Natural killer cell (primary cell): ENCODE measurements around the gene RENBP. TPM values are rescaled to one million over a fixed set of nuclear protein-coding genes. Genes with fewer than 3 reads are reported as not detected.

Experiments used
- ATAC-seq, 3 donors: fragments of 150-1000 bp in 2 of 3; fragments of 200-7000 bp in 1 of 3; cut with Tn5 transposase; 1 replicate in 1 of 3; 2 replicates in 2 of 3; pipeline ENCODE4 v1.10.0; 2021; ENCODE audit warnings: mild to moderate bottlenecking in 2 of 3, moderate library complexity in 2 of 3
- DNase-seq, 2 donors: peaks; one replicate each; pipeline versions ENCODE4 v3.0.0 to v3.0.0-alpha.2; 2013 to 2021; ENCODE audit warnings: mixed read lengths in 1 of 2
- H3K27ac ChIP-seq: one replicate; pipeline ENCODE4 v1.5.1; 2013; ENCODE audit warnings: mild to moderate bottlenecking, low read length
- H3K27me3 ChIP-seq: one replicate; pipeline ENCODE4 v1.6.1; 2013; ENCODE audit warnings: low read length; ENCODE audit not compliant: control insufficient read depth, insufficient read depth
- H3K36me3 ChIP-seq: one replicate; pipeline ENCODE4 v1.6.1; 2013; ENCODE audit warnings: low read length; ENCODE audit not compliant: control insufficient read depth, insufficient read depth
- H3K4me1 ChIP-seq: one replicate; pipeline ENCODE4 v1.6.1; 2013; ENCODE audit warnings: low read length; ENCODE audit not compliant: control insufficient read depth, insufficient read depth
- H3K4me3 ChIP-seq: one replicate; pipeline ENCODE4 v1.5.1; 2013; ENCODE audit warnings: low read length
- H3K9me3 ChIP-seq: one replicate; pipeline ENCODE4 v1.6.1; 2013; ENCODE audit warnings: low read length; ENCODE audit not compliant: control insufficient read depth, insufficient read depth
- H3K27ac Mint-ChIP-seq, 2 donors: one replicate each; pipeline ENCODE4 v1.8.0; 2022; ENCODE audit warnings: mild to moderate bottlenecking in 2 of 2, mixed read lengths in 2 of 2, moderate library complexity in 1 of 2
- H3K27me3 Mint-ChIP-seq, 2 donors: one replicate each; pipeline ENCODE4 v1.8.0; 2022; ENCODE audit warnings: low read depth in 2 of 2, mixed read lengths in 2 of 2
- H3K36me3 Mint-ChIP-seq: one replicate; pipeline ENCODE4 v1.8.0; 2022; ENCODE audit warnings: mixed read lengths
- H3K4me1 Mint-ChIP-seq, 2 donors: one replicate each; pipeline ENCODE4 v1.8.0; 2022; ENCODE audit warnings: mixed read lengths in 2 of 2
- H3K4me3 Mint-ChIP-seq: one replicate; pipeline ENCODE4 v1.8.0; 2022; ENCODE audit warnings: mild to moderate bottlenecking, moderate library complexity, mixed read lengths
- H3K9me3 Mint-ChIP-seq, 2 donors: one replicate each; pipeline ENCODE4 v1.8.0; 2022; ENCODE audit warnings: mixed read lengths in 2 of 2
- CTCF ChIP-seq: fragments of 200-600 bp; IDR thresholded peaks from one replicate; pipeline ENCODE4 v1.8.0; 2022; ENCODE audit warnings: antibody characterized with exemption
- WGBS: methylation state at CpG from one replicate; pipeline ENCODE4 v1.1.7; 2013; ENCODE audit warnings: missing lambda C conversion rate; ENCODE audit not compliant: insufficient coverage; 5-methylcytosine and 5-hydroxymethylcytosine counted together
- intact Hi-C: fragments of 100-400 bp; cut with micrococcal nuclease; formaldehyde crosslinking; loops from one replicate; pipeline ENCODE4 v1.14.2; 2022
- total RNA-seq, 4 donors: library from RNA; stranded (reverse); fragments of 120-200 nt in 1 of 4; gene quantifications; one replicate each; pipeline versions ENCODE4 v1.2.3 to v1.2.4, GENCODE V29; 2013 to 2022

The RENBP gene
- total RNA-seq, 3 donors from 2014 or later (not counting 1 experiment from before 2014, with no cell fraction given), result 14.3 to 17.1 (median 15.2) TPM

GRCh38 chrX:153920546-153920945 lies 23.9 kb downstream of the RENBP start:
- peaks cover 49% of the 10 kb centered on the region for H3K4me1 ChIP-seq
- Mint-ChIP-seq H3K4me3 (no peak overlapping the region), H3K36me3 (no peaks in the 10 kb centered on the region), H3K9me3 (no peaks in the 10 kb centered on the region), H3K4me1 (peaks cover 32 to 36% of the 10 kb centered on the region in 2 donors), H3K27me3 (no peaks in the 10 kb centered on the region), H3K27ac (no peak overlapping the region)
- H3K27ac ChIP-seq, result no peak overlapping the region
- WGBS, result 96% methylated on average over 12 of the region's 14 CpGs
- ATAC-seq, result no peak
- H3K27me3 ChIP-seq, result no peaks in the 10 kb centered on the region
- H3K36me3 ChIP-seq, result peaks cover 33% of the 10 kb centered on the region
- no peak for TF ChIP-seq CTCF
- H3K4me3 ChIP-seq, result no peak overlapping the region
- intact Hi-C loops, result loop anchor here (10.0 kb wide), 1 partner anchor 174 kb away; the partner anchor contains the start of gene MECP2
- no peaks in the 10 kb centered on the region for H3K9me3 ChIP-seq
- DNase-seq, result no peak

GRCh38 chrX:153919281-153919680 lies 25.2 kb downstream of the RENBP start:
- peaks cover 33% of the 10 kb centered on the region for H3K36me3 ChIP-seq
- Mint-ChIP-seq H3K36me3 (no peaks in the 10 kb centered on the region), H3K4me3 (no peak overlapping the region), H3K4me1 (peaks cover 19 to 25% of the 10 kb centered on the region in 2 donors), H3K9me3 (no peaks in the 10 kb centered on the region), H3K27ac (no peak overlapping the region), H3K27me3 (no peaks in the 10 kb centered on the region)
- H3K4me1 ChIP-seq, result peaks cover 36% of the 10 kb centered on the region
- no peak for DNase-seq
- WGBS, result 96% methylated on average over 13 of the region's 13 CpGs
- intact Hi-C loops, result no loop called here
- no peak overlapping the region for H3K4me3 ChIP-seq
- no peak for TF ChIP-seq CTCF
- H3K9me3 ChIP-seq, result no peaks in the 10 kb centered on the region
- no peaks in the 10 kb centered on the region for H3K27me3 ChIP-seq
- H3K27ac ChIP-seq, result no peak overlapping the region
- no peak for ATAC-seq

- Histone ChIP-seq H3K27ac (no peak overlapping the region), H3K4me1 (peaks cover 22% of the 10 kb centered on the region), H3K36me3 (peaks cover 47% of the 10 kb centered on the region), H3K27me3 (no peaks in the 10 kb centered on the region), H3K4me3 (no peak overlapping the region), H3K9me3 (no peaks in the 10 kb centered on the region)
- Mint-ChIP-seq H3K27me3 (no peaks in the 10 kb centered on the region), H3K4me3 (no peak overlapping the region), H3K27ac (no peak overlapping the region), H3K4me1 (peaks cover 15 to 16% of the 10 kb centered on the region in 2 donors), H3K9me3 (no peaks in the 10 kb centered on the region), H3K36me3 (no peaks in the 10 kb centered on the region)
- no peak for TF ChIP-seq CTCF
- WGBS, result 91% methylated on average over 6 of the region's 6 CpGs
- DNase-seq, result no peak
- intact Hi-C loops, result no loop called here
- ATAC-seq, result no peak
Observed at GRCh38 chrX:153917869-153918268, 26.6 kb downstream of the RENBP start.

- no peaks in the 10 kb centered on the region for H3K4me1 ChIP-seq
- H3K27ac ChIP-seq, result no peak overlapping the region
- Mint-ChIP-seq H3K27me3 (no peaks in the 10 kb centered on the region), H3K36me3 (no peaks in the 10 kb centered on the region), H3K9me3 (no peaks in the 10 kb centered on the region), H3K4me3 (no peak overlapping the region), H3K4me1 (peaks cover 5 to 6% of the 10 kb centered on the region in 2 donors), H3K27ac (no peak overlapping the region)
- no peak overlapping the region for H3K4me3 ChIP-seq
- intact Hi-C loops, result no loop called here
- H3K36me3 ChIP-seq, result peaks cover 55% of the 10 kb centered on the region
- 95% methylated on average over 17 of the region's 17 CpGs for WGBS
- ATAC-seq, result no peak
- no peaks in the 10 kb centered on the region for H3K27me3 ChIP-seq
- DNase-seq, result no peak
- no peaks in the 10 kb centered on the region for H3K9me3 ChIP-seq
- TF ChIP-seq CTCF, result no peak
Observed at GRCh38 chrX:153913701-153914100, 30.7 kb downstream of the RENBP start.
